ENCODE measurements around the gene SPTBN1. TPM values are rescaled to one million over a fixed set of nuclear protein-coding genes. Genes with fewer than 3 reads are reported as not detected.

Gene SPTBN1
- total RNA-seq, 1 experiment from 2014 or later, result 171 TPM

DNA sequence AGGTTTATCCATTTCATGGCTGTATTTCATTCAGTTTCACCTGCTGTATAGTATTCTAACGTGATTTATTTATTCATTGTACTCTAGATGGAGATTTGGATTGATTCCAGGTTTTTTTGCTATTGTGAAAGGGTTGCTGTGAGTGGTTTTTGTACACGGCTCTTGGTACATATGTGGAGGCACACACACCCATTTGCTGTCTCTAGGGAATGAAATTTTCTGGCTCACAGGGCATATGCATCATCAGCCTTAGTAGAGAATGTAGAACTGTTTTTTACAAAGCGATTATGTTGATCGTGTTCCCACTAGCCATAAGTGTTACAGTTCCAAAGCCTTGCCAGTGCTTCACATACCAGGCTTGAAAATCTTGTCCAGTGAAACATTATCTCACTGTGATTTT, 5.1 kb downstream of the SPTBN1 start:
- DNase-seq (ENCODE audit: unreplicated experiment), result peak; percentile 72
- POLR2A ChIA-PET, result interaction anchor here (0.6 to 1.5 kb wide), 3 partner anchors 98 to 152 kb away, joined by 3 to 6 read pairs (median 4); no protein-coding TSS in a partner anchor
- Mint-ChIP-seq H3K4me1 (ENCODE audit: insufficient read depth, unreplicated experiment) (no peaks in the 10 kb centered on the region), H3K27ac (ENCODE audit: low read depth, unreplicated experiment) (no peak overlapping the region), H3K27me3 (ENCODE audit: insufficient read depth, unreplicated experiment) (no peaks in the 10 kb centered on the region), H3K4me3 (ENCODE audit: unreplicated experiment) (no peak overlapping the region), H3K9me3 (ENCODE audit: unreplicated experiment) (no peaks in the 10 kb centered on the region), H3K36me3 (ENCODE audit: insufficient read depth, unreplicated experiment) (no peaks in the 10 kb centered on the region)
- intact Hi-C loops (cut with micrococcal nuclease), result no loop called here
- TF ChIP-seq, protein P1, sequence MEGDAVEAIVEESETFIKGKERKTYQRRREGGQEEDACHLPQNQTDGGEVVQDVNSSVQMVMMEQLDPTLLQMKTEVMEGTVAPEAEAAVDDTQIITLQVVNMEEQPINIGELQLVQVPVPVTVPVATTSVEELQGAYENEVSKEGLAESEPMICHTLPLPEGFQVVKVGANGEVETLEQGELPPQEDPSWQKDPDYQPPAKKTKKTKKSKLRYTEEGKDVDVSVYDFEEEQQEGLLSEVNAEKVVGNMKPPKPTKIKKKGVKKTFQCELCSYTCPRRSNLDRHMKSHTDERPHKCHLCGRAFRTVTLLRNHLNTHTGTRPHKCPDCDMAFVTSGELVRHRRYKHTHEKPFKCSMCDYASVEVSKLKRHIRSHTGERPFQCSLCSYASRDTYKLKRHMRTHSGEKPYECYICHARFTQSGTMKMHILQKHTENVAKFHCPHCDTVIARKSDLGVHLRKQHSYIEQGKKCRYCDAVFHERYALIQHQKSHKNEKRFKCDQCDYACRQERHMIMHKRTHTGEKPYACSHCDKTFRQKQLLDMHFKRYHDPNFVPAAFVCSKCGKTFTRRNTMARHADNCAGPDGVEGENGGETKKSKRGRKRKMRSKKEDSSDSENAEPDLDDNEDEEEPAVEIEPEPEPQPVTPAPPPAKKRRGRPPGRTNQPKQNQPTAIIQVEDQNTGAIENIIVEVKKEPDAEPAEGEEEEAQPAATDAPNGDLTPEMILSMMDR (IDR thresholded peaks at IDR 0.05; ENCODE audit: unreplicated experiment), result no peak
- CTCF ChIA-PET, result no interaction called here
- BruUV-seq (replicated peaks), result no TSS peak

DNA sequence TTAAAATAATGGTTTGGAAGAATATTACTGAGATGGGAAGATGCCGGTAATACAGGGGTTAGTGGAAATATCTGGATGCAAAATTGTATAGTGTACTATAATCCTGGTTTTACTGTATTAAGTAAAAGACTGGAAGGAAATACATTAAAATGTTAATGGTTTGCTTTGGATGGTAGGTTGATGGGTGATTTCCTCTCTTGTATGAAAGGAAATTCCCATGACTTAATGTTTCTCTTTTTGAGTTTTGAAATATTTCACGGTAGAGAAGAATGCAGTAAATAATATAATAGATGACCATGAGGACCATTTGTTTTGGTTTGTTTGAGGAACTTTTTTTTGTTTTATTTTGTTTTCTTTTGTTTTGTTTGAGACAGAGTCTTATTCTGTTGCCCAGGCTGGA, 8.2 kb downstream of the SPTBN1 start:
- no TSS peak for BruUV-seq (replicated peaks)
- ChIA-PET POLR2A (interaction anchor here (0.6 kb wide), 1 partner anchor 345 kb away, joined by 3 read pairs; no protein-coding TSS in a partner anchor), CTCF (no interaction called here)
- intact Hi-C loops (cut with micrococcal nuclease), result no loop called here
- Mint-ChIP-seq H3K4me3 (ENCODE audit: unreplicated experiment) (no peak overlapping the region), H3K27ac (ENCODE audit: low read depth, unreplicated experiment) (no peak overlapping the region), H3K27me3 (ENCODE audit: insufficient read depth, unreplicated experiment) (no peaks in the 10 kb centered on the region), H3K9me3 (ENCODE audit: unreplicated experiment) (no peaks in the 10 kb centered on the region), H3K4me1 (ENCODE audit: insufficient read depth, unreplicated experiment) (no peaks in the 10 kb centered on the region), H3K36me3 (ENCODE audit: insufficient read depth, unreplicated experiment) (no peaks in the 10 kb centered on the region)
- DNase-seq (ENCODE audit: unreplicated experiment), result no peak
- TF ChIP-seq, protein P1 (IDR thresholded peaks at IDR 0.05; ENCODE audit: unreplicated experiment), result no peak

DNA sequence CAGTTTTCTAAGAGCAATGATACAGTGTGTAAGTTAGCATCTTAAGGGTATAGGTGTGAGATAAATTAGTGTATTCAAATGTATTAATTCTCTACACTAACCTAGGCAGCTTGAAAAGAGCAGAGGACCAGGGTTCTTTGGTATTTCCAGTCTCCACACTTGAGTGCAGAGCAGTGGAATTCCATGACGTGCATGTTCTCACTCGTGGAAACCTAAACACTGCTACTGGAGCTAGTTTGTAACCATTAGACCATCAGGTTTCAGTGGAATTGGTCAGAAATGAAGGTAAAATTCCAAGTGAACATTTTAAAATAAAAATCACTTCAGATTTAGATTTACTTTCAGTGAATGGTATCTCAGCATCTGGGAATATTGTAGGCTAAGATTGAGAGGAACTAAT, 9.0 kb downstream of the SPTBN1 start:
- Mint-ChIP-seq H3K4me1 (ENCODE audit: insufficient read depth, unreplicated experiment) (no peaks in the 10 kb centered on the region), H3K4me3 (ENCODE audit: unreplicated experiment) (no peak overlapping the region), H3K27me3 (ENCODE audit: insufficient read depth, unreplicated experiment) (no peaks in the 10 kb centered on the region), H3K9me3 (ENCODE audit: unreplicated experiment) (no peaks in the 10 kb centered on the region), H3K36me3 (ENCODE audit: insufficient read depth, unreplicated experiment) (no peaks in the 10 kb centered on the region), H3K27ac (ENCODE audit: low read depth, unreplicated experiment) (no peak overlapping the region)
- BruUV-seq (replicated peaks), result no TSS peak
- POLR2A ChIA-PET, result no interaction called here
- no peak for DNase-seq (ENCODE audit: unreplicated experiment)
- TF ChIP-seq, protein P1 (IDR thresholded peaks at IDR 0.05; ENCODE audit: unreplicated experiment), result no peak
- intact Hi-C loops (cut with micrococcal nuclease), result no loop called here
- CTCF ChIA-PET, result no interaction called here

DNA sequence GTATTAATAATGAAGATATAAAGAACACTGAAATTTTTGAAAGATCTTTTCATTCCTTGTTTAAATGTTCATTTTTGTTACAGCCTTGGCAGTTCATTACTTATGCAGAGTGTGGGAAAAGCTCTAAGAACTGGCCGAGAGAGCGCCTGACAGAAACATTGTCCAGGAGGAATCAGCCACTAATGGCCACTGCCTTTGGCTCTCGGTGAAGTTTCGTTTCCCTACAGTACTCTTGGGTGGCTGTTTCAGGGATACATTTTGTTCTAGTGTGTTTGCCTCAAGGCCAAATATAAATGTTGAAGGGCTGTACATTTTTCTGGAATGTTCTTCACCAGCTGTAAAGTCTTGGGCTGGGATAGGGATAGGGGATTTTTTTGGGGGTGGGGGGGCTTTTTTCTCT, 10.7 kb downstream of the SPTBN1 start:
- Mint-ChIP-seq H3K9me3 (ENCODE audit: unreplicated experiment) (no peaks in the 10 kb centered on the region), H3K36me3 (ENCODE audit: insufficient read depth, unreplicated experiment) (no peaks in the 10 kb centered on the region), H3K27me3 (ENCODE audit: insufficient read depth, unreplicated experiment) (no peaks in the 10 kb centered on the region), H3K4me3 (ENCODE audit: unreplicated experiment) (no peak overlapping the region), H3K4me1 (ENCODE audit: insufficient read depth, unreplicated experiment) (peaks cover 7% of the 10 kb centered on the region), H3K27ac (ENCODE audit: low read depth, unreplicated experiment) (no peak overlapping the region)
- no peak for DNase-seq (ENCODE audit: unreplicated experiment)
- no TSS peak for BruUV-seq (replicated peaks)
- intact Hi-C loops (cut with micrococcal nuclease), result no loop called here
- CTCF ChIA-PET, result interaction anchor here (1.2 kb wide), 1 partner anchor 16 kb away, joined by 4 read pairs; no protein-coding TSS in a partner anchor
- POLR2A ChIA-PET, result interaction anchor here (1.4 kb wide), 1 partner anchor 136 kb away, joined by 3 read pairs; a partner anchor contains a TSS
- TF ChIP-seq, protein P1 (IDR thresholded peaks at IDR 0.05; ENCODE audit: unreplicated experiment), result no peak
